Measurements from ENCODE around the gene HOXA7. TPM values are rescaled to one million over a fixed set of nuclear protein-coding genes. Genes with fewer than 3 reads are reported as not detected.

HOXA7 gene
- total RNA-seq, 4 donors from 2014 or later, result 0.26 to 9.1 (median 5.2) TPM

DNA sequence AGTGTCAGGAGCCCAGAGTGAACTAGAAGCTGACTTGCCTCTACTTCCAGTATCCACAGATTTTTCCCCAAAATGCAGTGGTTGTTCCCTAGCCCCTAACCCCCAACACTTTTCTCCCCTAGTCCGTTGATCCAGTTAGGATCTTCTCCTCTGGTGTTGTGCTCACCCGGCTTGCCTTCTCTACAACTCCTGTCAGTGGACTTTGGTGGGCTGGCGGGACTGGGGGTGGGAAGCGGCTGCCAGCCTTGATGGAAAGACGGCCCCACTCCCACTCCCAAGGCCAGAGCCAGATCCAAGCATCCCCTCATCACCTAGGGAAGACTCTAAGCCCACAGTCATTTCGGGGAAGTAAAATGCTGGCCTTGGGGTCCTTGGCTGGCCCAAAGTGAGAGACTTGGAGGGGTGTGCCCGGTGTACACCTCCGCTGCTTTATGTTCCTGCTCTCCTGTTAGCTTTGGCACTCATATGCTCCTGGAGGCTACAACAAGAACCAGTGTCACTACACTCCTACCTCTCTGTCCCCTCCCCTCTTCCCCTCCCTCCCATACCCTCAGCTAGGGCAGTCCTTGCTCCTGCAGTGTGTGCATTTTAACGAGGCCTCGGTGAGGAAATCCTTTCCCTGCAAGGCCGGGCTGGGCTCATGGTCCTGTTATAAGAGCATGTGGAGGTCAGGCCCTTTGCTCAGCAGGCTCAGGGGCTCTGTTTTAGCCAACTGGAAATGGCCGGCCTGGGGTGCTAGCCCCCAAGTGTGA, 18.6 kb upstream of the HOXA7 start:
- peak; percentile 54 to 73 for DNase-seq
- Histone ChIP-seq H3K4me1 (no peaks in the 10 kb centered on the region), H3K27me3 (no peaks in the 10 kb centered on the region), H3K27ac (peak overlapping the region; percentile 94 to 96), H3K4me3 (peak overlapping the region; percentile 58 to 66), H3K9me3 (no peaks in the 10 kb centered on the region), H3K36me3 (no peaks in the 10 kb centered on the region)
- intact Hi-C loops (cut with DNase I; ENCODE audit: low total_unique reads), result no loop called here
- TF ChIP-seq POLR2A (IDR thresholded peaks at IDR 0.05), result peak; percentile 25 to 36
- TF ChIP-seq, protein P1, sequence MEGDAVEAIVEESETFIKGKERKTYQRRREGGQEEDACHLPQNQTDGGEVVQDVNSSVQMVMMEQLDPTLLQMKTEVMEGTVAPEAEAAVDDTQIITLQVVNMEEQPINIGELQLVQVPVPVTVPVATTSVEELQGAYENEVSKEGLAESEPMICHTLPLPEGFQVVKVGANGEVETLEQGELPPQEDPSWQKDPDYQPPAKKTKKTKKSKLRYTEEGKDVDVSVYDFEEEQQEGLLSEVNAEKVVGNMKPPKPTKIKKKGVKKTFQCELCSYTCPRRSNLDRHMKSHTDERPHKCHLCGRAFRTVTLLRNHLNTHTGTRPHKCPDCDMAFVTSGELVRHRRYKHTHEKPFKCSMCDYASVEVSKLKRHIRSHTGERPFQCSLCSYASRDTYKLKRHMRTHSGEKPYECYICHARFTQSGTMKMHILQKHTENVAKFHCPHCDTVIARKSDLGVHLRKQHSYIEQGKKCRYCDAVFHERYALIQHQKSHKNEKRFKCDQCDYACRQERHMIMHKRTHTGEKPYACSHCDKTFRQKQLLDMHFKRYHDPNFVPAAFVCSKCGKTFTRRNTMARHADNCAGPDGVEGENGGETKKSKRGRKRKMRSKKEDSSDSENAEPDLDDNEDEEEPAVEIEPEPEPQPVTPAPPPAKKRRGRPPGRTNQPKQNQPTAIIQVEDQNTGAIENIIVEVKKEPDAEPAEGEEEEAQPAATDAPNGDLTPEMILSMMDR (IDR thresholded peaks at IDR 0.05), result no peak

- H3K27me3 ChIP-seq, result no peaks in the 10 kb centered on the region
- intact Hi-C loops (cut with DNase I; ENCODE audit: low total_unique reads), result no loop called here
- H3K9me3 ChIP-seq, result no peaks in the 10 kb centered on the region
- TF ChIP-seq POLR2A (IDR thresholded peaks at IDR 0.05), result peak; percentile 54 to 68
- TF ChIP-seq, protein P1 (IDR thresholded peaks at IDR 0.05), result no peak
- H3K27ac ChIP-seq, result peak within 1 kb of the TSS; percentile 94 to 96
- H3K4me3 ChIP-seq, result peak within 1 kb of the TSS; percentile 58 to 66
- H3K4me1 ChIP-seq, result no peaks in the 10 kb centered on the region
- H3K36me3 ChIP-seq, result no peaks in the 10 kb centered on the region
- DNase-seq, result peak; percentile 87 to 88
Measured at GRCh38 chr7:27173956-27174873, 17.7 kb upstream of the HOXA7 start, which contains the start of gene HOXA10. Gene HOXA10, minus strand, starts transcription at chr7:27174320. Its CDS starts 14 bp downstream, at chr7:27174306.

GRCh38 chr7:27173511-27173955, 17.1 kb upstream of the HOXA7 start:
- Histone ChIP-seq H3K9me3 (no peaks in the 10 kb centered on the region), H3K4me3 (peak overlapping the region; percentile 58 to 66), H3K4me1 (no peaks in the 10 kb centered on the region), H3K27me3 (no peaks in the 10 kb centered on the region), H3K27ac (peak overlapping the region; percentile 94 to 96), H3K36me3 (no peaks in the 10 kb centered on the region)
- DNase-seq, result peak; percentile 28 to 45
- TF ChIP-seq POLR2A (IDR thresholded peaks at IDR 0.05), result no peak
- TF ChIP-seq, protein P1 (IDR thresholded peaks at IDR 0.05), result no peak
- intact Hi-C loops (cut with DNase I; ENCODE audit: low total_unique reads), result no loop called here

DNA sequence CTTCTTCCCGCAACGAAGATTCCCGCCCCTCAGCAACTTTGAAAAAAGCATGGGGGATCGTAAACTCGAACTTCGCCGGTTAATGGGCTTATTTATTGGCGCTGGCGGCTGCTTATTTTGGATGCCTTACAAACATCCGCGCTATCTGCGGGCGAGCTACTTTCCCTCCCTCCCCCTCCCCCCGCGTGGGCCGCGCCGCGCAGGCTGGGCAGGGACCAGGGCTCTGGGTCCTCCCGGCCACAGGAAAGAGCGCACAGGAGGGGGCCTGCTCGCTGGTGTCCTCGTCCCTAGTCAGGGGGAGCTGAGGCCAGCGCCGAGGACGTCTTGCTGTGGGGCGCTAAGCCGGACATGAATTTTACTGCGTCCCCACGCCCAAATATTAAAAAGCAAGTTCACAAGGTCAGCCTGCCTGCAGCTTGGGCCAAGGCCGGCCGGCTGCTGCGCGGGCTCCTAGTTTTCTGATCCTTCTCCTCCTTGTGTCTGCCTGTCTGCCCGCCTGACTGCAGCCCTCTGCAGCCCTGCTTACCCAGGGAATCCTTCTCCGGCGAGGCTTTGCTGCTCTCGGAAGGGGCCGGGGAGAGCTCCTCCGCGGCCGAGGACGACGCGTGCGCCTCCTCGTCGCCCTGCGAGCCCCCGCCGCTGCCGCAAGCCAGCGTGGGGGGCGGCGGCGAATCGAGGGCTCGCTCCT, 16.5 kb upstream of the HOXA7 start:
- peak; percentile 94 to 96 for DNase-seq
- peak; percentile 60 to 68 for TF ChIP-seq POLR2A (IDR thresholded peaks at IDR 0.05)
- TF ChIP-seq, protein P1 (IDR thresholded peaks at IDR 0.05), result no peak
- H3K4me3 ChIP-seq, result peak overlapping the region; percentile 58 to 66
- no peaks in the 10 kb centered on the region for H3K9me3 ChIP-seq
- peak overlapping the region; percentile 94 to 96 for H3K27ac ChIP-seq
- no peaks in the 10 kb centered on the region for H3K4me1 ChIP-seq
- intact Hi-C loops (cut with DNase I; ENCODE audit: low total_unique reads), result no loop called here
- no peaks in the 10 kb centered on the region for H3K36me3 ChIP-seq
- H3K27me3 ChIP-seq, result no peaks in the 10 kb centered on the region
